NOMO-1 (cell line): ENCODE results near the gene OPHN1.
A peak's percentile ranks its signal among the peaks of the same experiment; 100 is the strongest.
"Not testable (repeated sequence)": the region's sequence is repeated elsewhere in the genome, so short reads cannot be mapped to it uniquely, and the experiment has no call there.

ENCODE experiments used
- DNase-seq, 2 experiments: peaks; one replicate each; lab custom pipeline; 2025; ENCODE audit not compliant: unreplicated experiment in 2 of 2; lab: John Stamatoyannopoulos, UW

Gene OPHN1

GRCh38 chrX:68428431-68428830, 4.9 kb downstream of the OPHN1 start:
- no peak for DNase-seq

- no peak for DNase-seq
These were observed 8.6 kb downstream of the OPHN1 start for GRCh38 chrX:68424719-68425118.

- no peak for DNase-seq
These were observed 10.8 kb downstream of the OPHN1 start for GRCh38 chrX:68422478-68422877.

- DNase-seq = no peak
These were observed 11.7 kb downstream of the OPHN1 start for GRCh38 chrX:68421636-68422035.

GRCh38 chrX:68420559-68420958, 12.7 kb downstream of the OPHN1 start:
- no peak for DNase-seq

GRCh38 chrX:68419975-68420374, 13.3 kb downstream of the OPHN1 start:
- DNase-seq = peak; percentile 42 to 76

- no peak for DNase-seq
These were observed 15.6 kb downstream of the OPHN1 start for GRCh38 chrX:68417651-68418050.

GRCh38 chrX:68416592-68416991, 16.7 kb downstream of the OPHN1 start:
- DNase-seq = no peak

GRCh38 chrX:68415316-68415715, 18.0 kb downstream of the OPHN1 start:
- DNase-seq = no peak

- no peak for DNase-seq
These were observed 20.0 kb downstream of the OPHN1 start for GRCh38 chrX:68413254-68413653.

- DNase-seq = no peak
These were observed 21.6 kb downstream of the OPHN1 start for GRCh38 chrX:68411729-68412128.

- no peak for DNase-seq
These were observed 24.1 kb downstream of the OPHN1 start for GRCh38 chrX:68409194-68409593.

- DNase-seq = no peak
These were observed 29.8 kb downstream of the OPHN1 start for GRCh38 chrX:68403522-68403921.

GRCh38 chrX:68403038-68403437, 30.3 kb downstream of the OPHN1 start:
- DNase-seq = no peak

- DNase-seq = no peak
These were observed 31.2 kb downstream of the OPHN1 start for GRCh38 chrX:68402094-68402493.

- no peak for DNase-seq
These were observed 35.0 kb downstream of the OPHN1 start for GRCh38 chrX:68398291-68398690.

GRCh38 chrX:68396953-68397352, 36.3 kb downstream of the OPHN1 start:
- DNase-seq = no peak

- not testable (repeated sequence) for DNase-seq
These were observed 43.8 kb downstream of the OPHN1 start for GRCh38 chrX:68389419-68389960.

GRCh38 chrX:68387776-68388175, 45.5 kb downstream of the OPHN1 start:
- no peak for DNase-seq

- DNase-seq = no peak
These were observed 49.8 kb downstream of the OPHN1 start for GRCh38 chrX:68383540-68383939.

- not testable (repeated sequence) for DNase-seq
These were observed 55.7 kb downstream of the OPHN1 start for GRCh38 chrX:68377579-68377978.

GRCh38 chrX:68376373-68376772, 56.9 kb downstream of the OPHN1 start:
- no peak for DNase-seq

- DNase-seq = no peak
These were observed 57.5 kb downstream of the OPHN1 start for GRCh38 chrX:68375803-68376202.
